Esophagus squamous epithelium (tissue), 5 donors: ENCODE results near the gene DNM1L. TPM values are rescaled to one million over a fixed set of nuclear protein-coding genes. Genes with fewer than 3 reads are reported as not detected.
"Not testable (repeated sequence)": the region's sequence is repeated elsewhere in the genome, so short reads cannot be mapped to it uniquely, and the experiment has no call there.

ENCODE experiments used
- DNase-seq: peaks from one replicate; lab custom pipeline; 2025; lab: John Stamatoyannopoulos, UW
- H3K27ac ChIP-seq, 4 donors: fragments of 200-600 bp; sonication (generic); one replicate each; pipeline ENCODE4 v1.5.1; 2016 to 2019; ENCODE audit warnings: mild to moderate bottlenecking in 1 of 4
- H3K27me3 ChIP-seq, 4 donors: fragments of 200-600 bp; sonication (generic); 1 replicate in 3 of 4; 2 replicates in 1 of 4; pipeline versions ENCODE4 v1.5.1 to v1.6.0; 2017 to 2021; ENCODE audit warnings: antibody characterized with exemption in 1 of 4
- H3K36me3 ChIP-seq, 3 donors: fragments of 200-600 bp; sonication (generic); one replicate each; pipeline ENCODE4 v1.5.1; 2016 to 2019
- H3K4me1 ChIP-seq, 3 donors: fragments of 200-600 bp; sonication (generic); one replicate each; pipeline ENCODE4 v1.5.1; 2017 to 2019
- H3K4me3 ChIP-seq, 4 donors: fragments of 200-600 bp; sonication (generic); 1 replicate in 3 of 4; 2 replicates in 1 of 4; pipeline ENCODE4 v1.5.1; 2016 to 2019; ENCODE audit warnings: mild to moderate bottlenecking in 2 of 4, moderate library complexity in 1 of 4
- H3K9me3 ChIP-seq, 3 donors: fragments of 200-600 bp; sonication (generic); one replicate each; pipeline ENCODE4 v1.5.1; 2016 to 2019
- CTCF ChIP-seq, 6 experiments: fragments of 450-650 bp in 4 of 6; fragments of 200-600 bp in 2 of 6; sonication (generic) in 2 of 6; IDR thresholded peaks; one replicate each; pipeline ENCODE4 v1.5.1; 2016 to 2019; ENCODE audit warnings: antibody characterized with exemption in 6 of 6, mild to moderate bottlenecking in 4 of 6, moderate library complexity in 4 of 6
- POLR2A ChIP-seq, 4 donors: fragments of 450-650 bp; IDR thresholded peaks; one replicate each; pipeline ENCODE4 v1.6.1; 2017; ENCODE audit warnings: antibody characterized with exemption in 4 of 4, mild to moderate bottlenecking in 4 of 4, moderate library complexity in 3 of 4
- WGBS, 2 donors: methylation state at CpG; one replicate each; pipeline ENCODE4 v1.1.5; 2018; 5-methylcytosine and 5-hydroxymethylcytosine counted together
- intact Hi-C: fragments of 100-400 bp; cut with DNase I; formaldehyde crosslinking; loops from one replicate; pipeline ENCODE4 v1.15.0; 2022
- total RNA-seq, 4 donors: library from RNA; depleted of rRNA; stranded (reverse); fragments of >200 nt; gene quantifications; one replicate each; pipeline ENCODE4 v1.1.0, GENCODE V29; 2016
- donor health status: DM: yes; HTN: yes; CAD: no.

Gene DNM1L
- total RNA-seq, 4 donors from 2014 or later: 28.2 to 66.2 (median 48.6) TPM

GRCh38 chr12:32714772-32715171 is 35.7 kb downstream of the DNM1L start:
- H3K4me3 ChIP-seq: no peak overlapping the region
- no peaks in the 10 kb centered on the region for H3K27me3 ChIP-seq
- intact Hi-C loops: no loop called here
- no peak overlapping the region for H3K27ac ChIP-seq
- H3K9me3 ChIP-seq: no peaks in the 10 kb centered on the region
- no peak for DNase-seq
- 80 to 82% methylated on average over 4 of the region's 4 CpGs for WGBS, 2 donors
- H3K36me3 ChIP-seq: peaks cover 5 to 64% (median 14%) of the 10 kb centered on the region in 3 donors
- TF ChIP-seq CTCF (IDR thresholded peaks at IDR 0.05): no peak
- no peak for TF ChIP-seq POLR2A (IDR thresholded peaks at IDR 0.05)
- peaks cover 0 to 11% (median 0%) of the 10 kb centered on the region in 3 donors for H3K4me1 ChIP-seq

GRCh38 chr12:32718926-32719325 is 39.8 kb downstream of the DNM1L start:
- intact Hi-C loops: no loop called here
- 50 to 54% methylated on average over 2 of the region's 2 CpGs for WGBS, 2 donors
- H3K4me1 ChIP-seq: peaks cover 0 to 11% (median 0%) of the 10 kb centered on the region in 3 donors
- H3K27ac ChIP-seq: peak overlapping the region in 3 of 4 donors; percentile 3 to 16 (median 7)
- no peaks in the 10 kb centered on the region for H3K9me3 ChIP-seq
- no peak for DNase-seq
- H3K4me3 ChIP-seq: no peak overlapping the region
- TF ChIP-seq POLR2A (IDR thresholded peaks at IDR 0.05): no peak
- no peak for TF ChIP-seq CTCF (IDR thresholded peaks at IDR 0.05)
- H3K36me3 ChIP-seq: peaks cover 0 to 58% (median 0%) of the 10 kb centered on the region in 3 donors
- H3K27me3 ChIP-seq: no peaks in the 10 kb centered on the region

GRCh38 chr12:32725308-32725707 is 46.2 kb downstream of the DNM1L start:
- H3K9me3 ChIP-seq, DNase-seq, H3K27me3 ChIP-seq, H3K27ac ChIP-seq, H3K4me1 ChIP-seq, intact Hi-C loops, H3K4me3 ChIP-seq: not testable (repeated sequence)
- peaks cover 0 to 92% (median 4%) of the 10 kb centered on the region in 3 donors for H3K36me3 ChIP-seq
- 84 to 86% methylated on average over 3 of the region's 3 CpGs for WGBS, 2 donors

GRCh38 chr12:32726286-32726685 is 47.2 kb downstream of the DNM1L start:
- Histone ChIP-seq H3K27me3 (no peaks in the 10 kb centered on the region), H3K4me3 (no peak overlapping the region), H3K27ac (no peak overlapping the region), H3K36me3 (peaks cover 0 to 92% (median 4%) of the 10 kb centered on the region in 3 donors), H3K9me3 (no peaks in the 10 kb centered on the region), H3K4me1 (no peaks in the 10 kb centered on the region)
- TF ChIP-seq POLR2A (IDR thresholded peaks at IDR 0.05) (no peak), CTCF (IDR thresholded peaks at IDR 0.05) (no peak)
- 89 to 95% methylated on average over 2 of the region's 2 CpGs for WGBS, 2 donors
- intact Hi-C loops: no loop called here
- no peak for DNase-seq

GRCh38 chr12:32727237-32727636 is 48.1 kb downstream of the DNM1L start:
- H3K9me3 ChIP-seq: no peaks in the 10 kb centered on the region
- no peak overlapping the region for H3K4me3 ChIP-seq
- H3K36me3 ChIP-seq: peaks cover 0 to 92% (median 6%) of the 10 kb centered on the region in 3 donors
- DNase-seq: no peak
- H3K4me1 ChIP-seq: no peaks in the 10 kb centered on the region
- H3K27ac ChIP-seq: no peak overlapping the region
- intact Hi-C loops: no loop called here
- TF ChIP-seq POLR2A (IDR thresholded peaks at IDR 0.05) (no peak), CTCF (IDR thresholded peaks at IDR 0.05) (no peak)
- 93% methylated on average over 2 to 3 of the region's 3 CpGs for WGBS, 2 donors
- H3K27me3 ChIP-seq: no peaks in the 10 kb centered on the region

- Histone ChIP-seq H3K9me3 (no peaks in the 10 kb centered on the region), H3K4me3 (no peak overlapping the region), H3K27ac (no peak overlapping the region), H3K27me3 (no peaks in the 10 kb centered on the region), H3K36me3 (peaks cover 0 to 98% (median 17%) of the 10 kb centered on the region in 3 donors), H3K4me1 (no peaks in the 10 kb centered on the region)
- no peak for TF ChIP-seq CTCF (IDR thresholded peaks at IDR 0.05)
- TF ChIP-seq POLR2A (IDR thresholded peaks at IDR 0.05): no peak
- no peak for DNase-seq
- intact Hi-C loops: no loop called here
- WGBS, 2 donors: 93 to 96% methylated on average over 1 of the region's 1 CpG
Observed at GRCh38 chr12:32734952-32735351, 55.9 kb downstream of the DNM1L start.
